ENCODE data around the gene PABPN1. TPM values are rescaled to one million over a fixed set of nuclear protein-coding genes. Genes with fewer than 3 reads are reported as not detected.

PABPN1 gene
- total and polyA plus RNA-seq, 2 of the 13 experiments (the other 11 are each of a cell fraction or from before 2014, with no cell fraction given): 233 to 524 TPM

GRCh38 chr14:23321572-23322547 lies 603 bp downstream of the PABPN1 start (continued):
- TF ChIP-seq MTA1 (CRISPR knock-in tag; IDR thresholded peaks at IDR 0.05; ENCODE audit: borderline replicate concordance) (no peak), PHF8 (CRISPR knock-in tag; IDR thresholded peaks at IDR 0.05) (peak; percentile 84), ISL2 (CRISPR knock-in tag; IDR thresholded peaks at IDR 0.05) (peak; percentile 77), GZF1 (CRISPR knock-in tag; IDR thresholded peaks at IDR 0.05) (peak; percentile 72), ZNF609 (CRISPR knock-in tag; IDR thresholded peaks at IDR 0.05; ENCODE audit: borderline replicate concordance) (peak; percentile 2), TAF1 (CRISPR knock-in tag; IDR thresholded peaks at IDR 0.05) (peak; percentile 80), MEIS2 (CRISPR knock-in tag; IDR thresholded peaks at IDR 0.05) (peak; percentile 30; the same call in 1 of the 2 replicates), SP1 (IDR thresholded peaks at IDR 0.05) (no peak), SP1 (CRISPR knock-in tag; IDR thresholded peaks at IDR 0.05) (peak; percentile 15; the same call in 1 of the 2 replicates), IRX3 (CRISPR knock-in tag; IDR thresholded peaks at IDR 0.05; ENCODE audit: borderline replicate concordance, low read depth) (0 out of 2 replicates have a peak, but pooled peaks have one; percentile 55), PAF1 (CRISPR knock-in tag; IDR thresholded peaks at IDR 0.05) (peak; percentile 86; the same call in 1 of the 2 replicates), ZNF44 (CRISPR knock-in tag; IDR thresholded peaks at IDR 0.05) (no peak; the same call in 1 of the 2 replicates), CCDC6 (CRISPR knock-in tag; IDR thresholded peaks at IDR 0.05) (no peak), FOXC1 (CRISPR knock-in tag; IDR thresholded peaks at IDR 0.05; ENCODE audit: borderline replicate concordance) (peak; percentile 90; the same call in 1 of the 2 replicates), EHMT2 (IDR thresholded peaks at IDR 0.05; ENCODE audit: borderline replicate concordance, low read depth, low read length) (no peak), LCORL (IDR thresholded peaks at IDR 0.05) (no peak), LCORL (CRISPR knock-in tag; IDR thresholded peaks at IDR 0.05) (peak; percentile 76), GATA4 (IDR thresholded peaks at IDR 0.05; ENCODE audit: borderline replicate concordance, low read depth) (peak; percentile 40), RARA (CRISPR knock-in tag; IDR thresholded peaks at IDR 0.05) (peak; percentile 50; the same call in 1 of the 2 replicates)
- TF ChIP-seq, protein P1, sequence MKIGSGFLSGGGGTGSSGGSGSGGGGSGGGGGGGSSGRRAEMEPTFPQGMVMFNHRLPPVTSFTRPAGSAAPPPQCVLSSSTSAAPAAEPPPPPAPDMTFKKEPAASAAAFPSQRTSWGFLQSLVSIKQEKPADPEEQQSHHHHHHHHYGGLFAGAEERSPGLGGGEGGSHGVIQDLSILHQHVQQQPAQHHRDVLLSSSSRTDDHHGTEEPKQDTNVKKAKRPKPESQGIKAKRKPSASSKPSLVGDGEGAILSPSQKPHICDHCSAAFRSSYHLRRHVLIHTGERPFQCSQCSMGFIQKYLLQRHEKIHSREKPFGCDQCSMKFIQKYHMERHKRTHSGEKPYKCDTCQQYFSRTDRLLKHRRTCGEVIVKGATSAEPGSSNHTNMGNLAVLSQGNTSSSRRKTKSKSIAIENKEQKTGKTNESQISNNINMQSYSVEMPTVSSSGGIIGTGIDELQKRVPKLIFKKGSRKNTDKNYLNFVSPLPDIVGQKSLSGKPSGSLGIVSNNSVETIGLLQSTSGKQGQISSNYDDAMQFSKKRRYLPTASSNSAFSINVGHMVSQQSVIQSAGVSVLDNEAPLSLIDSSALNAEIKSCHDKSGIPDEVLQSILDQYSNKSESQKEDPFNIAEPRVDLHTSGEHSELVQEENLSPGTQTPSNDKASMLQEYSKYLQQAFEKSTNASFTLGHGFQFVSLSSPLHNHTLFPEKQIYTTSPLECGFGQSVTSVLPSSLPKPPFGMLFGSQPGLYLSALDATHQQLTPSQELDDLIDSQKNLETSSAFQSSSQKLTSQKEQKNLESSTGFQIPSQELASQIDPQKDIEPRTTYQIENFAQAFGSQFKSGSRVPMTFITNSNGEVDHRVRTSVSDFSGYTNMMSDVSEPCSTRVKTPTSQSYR (CRISPR knock-in tag; IDR thresholded peaks at IDR 0.05; ENCODE audit: borderline replicate concordance): 0 out of 2 replicates have a peak, but pooled peaks have one; percentile 7
- TF ChIP-seq, protein P2, sequence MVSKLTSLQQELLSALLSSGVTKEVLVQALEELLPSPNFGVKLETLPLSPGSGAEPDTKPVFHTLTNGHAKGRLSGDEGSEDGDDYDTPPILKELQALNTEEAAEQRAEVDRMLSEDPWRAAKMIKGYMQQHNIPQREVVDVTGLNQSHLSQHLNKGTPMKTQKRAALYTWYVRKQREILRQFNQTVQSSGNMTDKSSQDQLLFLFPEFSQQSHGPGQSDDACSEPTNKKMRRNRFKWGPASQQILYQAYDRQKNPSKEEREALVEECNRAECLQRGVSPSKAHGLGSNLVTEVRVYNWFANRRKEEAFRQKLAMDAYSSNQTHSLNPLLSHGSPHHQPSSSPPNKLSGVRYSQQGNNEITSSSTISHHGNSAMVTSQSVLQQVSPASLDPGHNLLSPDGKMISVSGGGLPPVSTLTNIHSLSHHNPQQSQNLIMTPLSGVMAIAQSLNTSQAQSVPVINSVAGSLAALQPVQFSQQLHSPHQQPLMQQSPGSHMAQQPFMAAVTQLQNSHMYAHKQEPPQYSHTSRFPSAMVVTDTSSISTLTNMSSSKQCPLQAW (CRISPR knock-in tag; IDR thresholded peaks at IDR 0.05): peak; percentile 70
